ENCODE data around the gene EQTN.
"Not testable (repeated sequence)": the region's sequence is repeated elsewhere in the genome, so short reads cannot be mapped to it uniquely, and the experiment has no call there.

The EQTN gene

GRCh38 chr9:27272103-27272502, 24.8 kb downstream of the EQTN start:
- DNase-seq (ENCODE audit: low read depth): no peak

DNA sequence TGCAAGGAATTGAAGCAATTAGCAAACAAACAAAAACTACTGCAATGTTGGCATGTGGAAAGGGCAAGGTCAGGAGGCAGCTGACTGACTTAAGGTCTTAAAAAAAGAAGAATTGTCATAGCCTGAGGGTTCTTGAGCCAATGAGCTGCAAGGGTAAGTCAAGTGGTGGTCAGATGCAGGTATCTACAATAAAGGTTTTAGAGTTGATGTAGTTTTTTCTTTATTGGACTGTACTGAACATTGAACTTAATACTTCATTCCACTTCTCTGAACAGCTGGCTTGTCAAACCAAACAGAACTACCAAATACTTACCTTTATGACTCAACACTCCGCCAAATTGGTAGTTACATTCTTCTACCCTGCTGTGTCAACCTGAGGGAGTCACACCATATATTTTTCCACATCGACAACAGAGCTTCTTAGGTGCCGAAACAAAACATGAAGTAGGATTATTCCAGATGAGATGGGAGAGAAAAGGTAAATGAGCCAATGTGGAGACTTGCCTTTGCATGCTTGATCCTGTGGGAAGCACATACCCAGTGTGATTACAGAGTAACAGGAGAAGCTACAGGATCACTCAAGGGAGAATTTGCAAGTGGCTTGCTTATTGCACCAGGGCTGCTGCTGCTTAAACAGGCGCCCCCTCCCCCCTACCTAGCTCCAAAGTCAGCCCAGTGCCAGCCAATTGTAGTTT, 35.3 kb downstream of the EQTN start:
- DNase-seq (ENCODE audit: low read depth): no peak
- TF ChIP-seq, protein P1, sequence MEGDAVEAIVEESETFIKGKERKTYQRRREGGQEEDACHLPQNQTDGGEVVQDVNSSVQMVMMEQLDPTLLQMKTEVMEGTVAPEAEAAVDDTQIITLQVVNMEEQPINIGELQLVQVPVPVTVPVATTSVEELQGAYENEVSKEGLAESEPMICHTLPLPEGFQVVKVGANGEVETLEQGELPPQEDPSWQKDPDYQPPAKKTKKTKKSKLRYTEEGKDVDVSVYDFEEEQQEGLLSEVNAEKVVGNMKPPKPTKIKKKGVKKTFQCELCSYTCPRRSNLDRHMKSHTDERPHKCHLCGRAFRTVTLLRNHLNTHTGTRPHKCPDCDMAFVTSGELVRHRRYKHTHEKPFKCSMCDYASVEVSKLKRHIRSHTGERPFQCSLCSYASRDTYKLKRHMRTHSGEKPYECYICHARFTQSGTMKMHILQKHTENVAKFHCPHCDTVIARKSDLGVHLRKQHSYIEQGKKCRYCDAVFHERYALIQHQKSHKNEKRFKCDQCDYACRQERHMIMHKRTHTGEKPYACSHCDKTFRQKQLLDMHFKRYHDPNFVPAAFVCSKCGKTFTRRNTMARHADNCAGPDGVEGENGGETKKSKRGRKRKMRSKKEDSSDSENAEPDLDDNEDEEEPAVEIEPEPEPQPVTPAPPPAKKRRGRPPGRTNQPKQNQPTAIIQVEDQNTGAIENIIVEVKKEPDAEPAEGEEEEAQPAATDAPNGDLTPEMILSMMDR (IDR thresholded peaks at IDR 0.05; ENCODE audit: control insufficient read depth, extremely low read depth, insufficient read depth): no peak
- no peak overlapping the region for H3K4me3 ChIP-seq (ENCODE audit: low read depth, low read length)

More at GRCh38 chr9:27272103-27272502, 24.8 kb downstream of the EQTN start:
- TF ChIP-seq, protein P1 (IDR thresholded peaks at IDR 0.05; ENCODE audit: control insufficient read depth, extremely low read depth, insufficient read depth): no peak
- no peak overlapping the region for H3K4me3 ChIP-seq (ENCODE audit: low read depth, low read length)

DNA sequence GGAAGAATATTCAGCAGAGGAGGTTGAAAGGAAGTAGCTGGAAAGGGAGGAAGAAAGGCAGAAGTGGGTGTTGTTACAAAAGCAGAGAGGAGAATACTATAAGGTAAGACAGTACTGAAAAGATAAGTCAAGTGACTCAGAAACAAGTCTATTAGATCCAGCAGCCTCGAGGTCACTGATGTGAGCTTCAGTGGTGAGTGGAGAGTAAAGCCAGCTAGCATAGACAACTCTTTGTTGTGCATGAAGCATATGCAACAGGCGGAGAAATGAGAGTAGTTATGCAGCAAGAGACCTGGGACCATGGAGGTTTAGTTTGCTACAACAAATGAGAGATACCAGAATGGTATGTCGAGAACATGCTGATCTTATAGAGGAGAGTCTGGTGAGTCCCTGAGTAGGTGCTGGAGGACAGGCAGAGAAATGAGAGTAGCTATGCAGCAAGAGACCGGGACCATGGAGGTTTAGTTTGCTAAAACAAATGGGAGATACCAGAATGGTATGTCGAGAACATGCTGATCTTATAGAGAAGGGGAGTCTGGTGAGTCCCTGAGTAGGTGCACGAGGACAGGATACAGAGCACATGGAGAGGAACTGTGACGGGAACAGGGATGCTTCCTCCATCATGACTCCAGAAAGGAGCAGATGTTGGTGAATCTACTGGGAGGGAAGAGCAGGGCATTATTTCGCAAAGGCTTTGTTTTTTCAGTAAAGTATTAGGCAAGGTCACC, 36.0 kb downstream of the EQTN start:
- no peak for DNase-seq (ENCODE audit: low read depth)
- H3K4me3 ChIP-seq (ENCODE audit: low read depth, low read length): no peak overlapping the region
- TF ChIP-seq, protein P1 (IDR thresholded peaks at IDR 0.05; ENCODE audit: control insufficient read depth, extremely low read depth, insufficient read depth): no peak

DNA sequence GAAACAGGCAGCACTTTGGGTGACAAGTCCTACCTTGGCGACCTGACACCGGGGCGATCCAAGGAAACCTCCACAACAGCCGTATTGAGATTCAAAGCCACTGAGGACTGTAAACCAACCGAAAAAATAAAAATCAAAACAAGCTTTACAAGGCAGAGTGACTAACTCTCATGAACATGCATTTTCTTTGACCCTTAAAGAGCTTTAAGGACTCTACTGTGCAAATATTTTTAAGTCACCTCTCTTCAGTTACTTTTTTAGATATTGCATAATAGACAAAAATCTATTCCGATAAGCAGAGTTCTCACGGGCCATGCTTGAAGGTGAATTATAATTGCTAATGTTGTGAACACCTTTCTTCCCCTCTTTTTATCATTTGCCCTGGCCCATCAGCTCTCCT, 38.3 kb downstream of the EQTN start:
- TF ChIP-seq, protein P1 (IDR thresholded peaks at IDR 0.05; ENCODE audit: control insufficient read depth, extremely low read depth, insufficient read depth): no peak
- no peak overlapping the region for H3K4me3 ChIP-seq (ENCODE audit: low read depth, low read length)
- no peak for DNase-seq (ENCODE audit: low read depth)

DNA sequence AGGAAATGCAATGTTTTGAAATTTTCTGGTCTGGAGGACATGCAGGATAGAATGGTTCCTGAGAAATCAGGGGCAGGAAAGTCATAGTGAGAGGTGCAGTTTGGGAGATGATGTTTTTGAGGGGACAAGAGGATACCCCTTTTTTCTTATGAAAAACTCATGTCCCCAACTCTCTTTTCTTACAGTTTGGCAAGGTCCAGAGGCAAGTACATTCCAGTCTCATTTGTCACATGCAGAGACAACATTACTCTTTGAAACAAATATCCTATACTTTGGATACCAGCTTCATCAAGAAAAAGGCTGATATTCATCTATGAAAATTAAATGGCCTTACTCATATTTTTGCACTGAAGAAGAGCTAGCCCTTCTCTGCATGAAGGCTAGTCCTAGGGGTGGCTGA, 48.2 kb downstream of the EQTN start:
- TF ChIP-seq, protein P1 (IDR thresholded peaks at IDR 0.05; ENCODE audit: control insufficient read depth, extremely low read depth, insufficient read depth): no peak
- no peak for DNase-seq (ENCODE audit: low read depth)
- H3K4me3 ChIP-seq (ENCODE audit: low read depth, low read length): no peak overlapping the region

DNA sequence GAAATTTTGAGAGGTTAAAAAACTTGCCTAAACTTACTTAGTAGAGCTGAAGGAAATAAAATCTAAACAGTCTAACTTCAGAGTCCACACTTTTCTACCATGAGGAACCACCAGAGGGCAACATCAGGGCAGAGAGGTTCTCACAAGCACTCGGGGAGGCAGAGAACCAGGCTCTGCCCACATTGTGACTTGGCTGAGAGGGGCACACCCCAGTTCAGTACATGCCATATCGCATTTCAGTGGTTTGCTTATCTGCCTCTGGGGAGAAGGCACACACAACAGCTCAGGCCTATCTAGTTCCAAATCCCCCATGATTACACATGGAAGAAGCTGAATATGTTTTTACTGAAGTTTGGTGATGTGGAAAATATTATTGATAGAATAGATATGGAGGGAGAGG, 49.2 kb downstream of the EQTN start:
- no peak overlapping the region for H3K4me3 ChIP-seq (ENCODE audit: low read depth, low read length)
- peak; percentile 6 for DNase-seq (ENCODE audit: low read depth)
- TF ChIP-seq, protein P1 (IDR thresholded peaks at IDR 0.05; ENCODE audit: control insufficient read depth, extremely low read depth, insufficient read depth): peak; percentile 76

- not testable (repeated sequence) for DNase-seq (ENCODE audit: low read depth); H3K4me3 ChIP-seq (ENCODE audit: low read depth, low read length)
Observed at GRCh38 chr9:27239648-27240047, 57.3 kb downstream of the EQTN start.

Measured in LNCaP clone FGC (cell line).